Hematopoietic multipotent progenitor cell treated with erythropoietin and hydrocortisone succinate and interleukin-3 and kit ligand, for 4 days (in vitro differentiated cells): ENCODE measurements around the gene INPP5B.
"Not testable (repeated sequence)": the region's sequence is repeated elsewhere in the genome, so short reads cannot be mapped to it uniquely, and the experiment has no call there.

Experiments
- DNase-seq: peaks from one replicate; pipeline ENCODE4 v3.0.0-alpha.2; 2015

Gene INPP5B

DNA sequence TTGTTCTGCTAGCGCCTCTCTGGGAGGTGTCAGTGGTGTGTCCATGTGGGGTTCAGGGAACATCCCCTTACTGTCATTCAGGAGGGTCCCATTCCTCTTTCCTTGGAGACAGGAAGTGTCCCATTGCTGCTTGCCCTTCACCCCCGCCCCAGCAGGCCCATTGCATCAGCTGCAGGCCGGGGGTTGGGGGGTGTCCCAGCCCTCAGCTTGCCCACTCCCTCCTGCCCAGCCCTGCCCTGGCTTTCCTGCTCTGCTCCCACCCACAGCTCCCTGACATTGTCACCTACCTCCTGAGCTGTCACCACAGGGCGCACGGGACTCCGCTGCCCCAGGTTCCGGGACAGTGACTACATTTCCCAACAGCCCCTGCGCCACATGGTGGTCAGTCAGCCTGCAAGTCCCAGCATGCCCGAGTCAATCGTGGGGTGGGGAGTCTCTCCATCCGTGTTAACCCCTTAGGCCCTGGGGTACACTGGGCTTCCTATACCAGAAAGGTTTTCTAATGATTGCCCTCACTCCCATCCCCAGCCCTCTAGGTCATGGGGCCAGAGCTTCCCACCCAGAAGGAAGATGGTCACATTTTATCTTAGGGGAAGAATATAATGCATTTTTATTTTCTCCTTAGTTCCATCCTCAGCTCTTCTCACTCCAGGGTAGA is at the start of gene INPP5B:
Gene INPP5B, minus strand, starts transcription at position 351 of the 658 bp plus-strand sequence. CDS start 745 bp downstream, outside the sequence.
- peak; percentile 96 for DNase-seq

DNA sequence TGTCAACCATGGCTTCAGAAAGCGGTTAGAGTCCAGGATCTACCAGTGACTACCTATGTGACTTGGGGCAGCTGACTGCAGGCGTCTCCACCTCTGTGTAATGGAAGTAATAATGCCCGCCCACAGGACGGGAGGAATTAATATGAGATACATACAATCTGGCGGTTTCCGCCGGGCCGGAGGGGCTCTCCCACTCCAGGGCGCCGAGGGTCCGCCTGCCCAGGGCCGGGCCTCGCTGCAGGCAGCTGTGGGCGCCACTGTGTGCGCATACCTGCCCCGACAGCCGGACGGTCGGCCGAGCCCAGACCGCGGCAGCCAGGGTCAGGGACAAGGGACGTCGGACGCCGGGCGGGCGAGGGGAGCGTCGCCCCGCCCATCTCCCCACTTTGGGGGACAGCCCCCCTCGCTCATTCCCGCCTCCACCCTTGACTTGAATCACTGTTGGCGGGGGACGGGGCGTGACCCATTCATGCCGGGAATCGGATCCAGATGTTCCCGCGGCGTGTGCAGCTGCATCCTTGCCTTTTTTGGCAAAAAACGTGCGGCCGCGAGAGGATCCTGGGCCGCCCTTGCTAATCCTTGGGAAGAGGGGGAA is 49.0 kb upstream of the INPP5B start:
- DNase-seq: peak; percentile 63

DNA sequence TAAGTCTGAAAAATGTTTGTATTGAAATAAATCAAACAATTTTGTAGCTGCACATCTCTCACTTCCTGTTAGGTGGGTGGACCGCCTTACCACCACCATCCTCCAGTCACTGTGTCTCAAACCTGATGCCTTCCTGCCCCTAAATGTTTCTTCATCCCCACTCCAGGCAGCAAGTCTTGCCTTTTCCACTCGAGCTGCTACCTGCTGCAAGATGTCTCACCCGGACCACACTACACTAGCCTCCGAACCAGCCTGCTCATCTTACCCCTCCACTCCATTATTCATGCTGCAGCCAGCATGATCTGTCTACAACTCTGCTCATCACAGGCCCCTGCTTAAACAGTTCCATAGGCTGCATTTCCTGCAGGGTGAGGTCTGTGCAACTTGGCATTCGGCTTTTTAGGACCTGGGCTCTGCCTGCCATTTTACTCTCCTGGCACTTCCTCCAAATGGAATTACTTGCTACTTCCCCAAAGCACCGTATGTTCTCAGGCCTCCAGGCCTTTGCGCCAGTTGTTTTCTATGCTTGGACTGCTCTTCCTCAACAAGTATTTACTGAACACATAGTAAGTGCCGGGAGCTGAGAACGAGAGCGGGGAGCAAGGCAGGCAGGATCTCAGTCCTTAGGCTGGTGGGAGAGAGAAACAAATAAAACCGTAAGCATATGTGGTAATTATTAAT is 48.2 kb upstream of the INPP5B start:
- no peak for DNase-seq

DNA sequence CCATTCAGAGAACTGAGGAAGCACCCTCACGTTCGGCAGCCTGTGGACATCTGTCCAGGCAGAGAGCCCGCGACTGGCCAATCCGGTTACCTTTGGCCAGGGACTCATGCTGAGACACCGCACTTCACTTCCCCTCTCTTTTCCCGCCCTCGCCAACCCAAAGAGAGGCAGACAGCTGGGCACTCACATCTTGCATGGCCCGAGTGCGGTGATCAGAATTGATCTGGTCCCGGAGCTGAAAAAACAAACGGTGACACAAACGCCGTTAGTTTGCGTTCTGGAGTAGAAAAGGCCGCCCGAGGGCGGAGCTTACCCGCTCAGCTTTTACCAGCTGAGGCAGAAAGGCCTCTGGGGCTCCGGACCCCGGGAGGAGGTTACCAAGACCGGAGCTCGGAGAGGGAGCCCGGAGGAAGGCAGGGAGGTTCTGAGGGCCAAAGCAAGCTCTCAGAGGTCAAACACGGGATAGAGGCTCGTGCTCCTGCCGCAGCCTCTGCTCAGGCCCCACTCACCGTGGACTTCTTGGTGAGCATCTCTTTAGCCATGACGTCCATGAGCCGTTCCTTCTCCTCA is 42.6 kb upstream of the INPP5B start:
- DNase-seq: peak; percentile 70

DNA sequence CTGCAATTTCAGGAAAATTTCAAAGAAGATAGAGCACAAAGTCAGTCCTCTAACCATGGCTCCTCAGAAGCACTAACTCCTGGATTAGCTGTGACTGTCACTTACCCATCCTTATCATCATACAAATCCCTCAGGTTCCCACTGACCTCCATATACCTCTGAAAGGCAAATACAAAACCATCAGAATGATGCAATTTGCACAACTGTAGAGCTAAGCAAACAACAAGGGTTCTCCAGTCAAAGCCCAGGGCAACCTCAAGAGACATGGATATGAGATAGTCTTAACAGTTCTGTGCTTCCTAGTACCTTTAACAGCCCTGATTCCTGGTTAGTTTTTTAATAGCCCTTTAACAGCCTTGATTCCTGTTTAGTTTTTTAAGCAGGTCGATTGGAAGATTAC is 40.8 kb upstream of the INPP5B start:
- DNase-seq: no peak

DNA sequence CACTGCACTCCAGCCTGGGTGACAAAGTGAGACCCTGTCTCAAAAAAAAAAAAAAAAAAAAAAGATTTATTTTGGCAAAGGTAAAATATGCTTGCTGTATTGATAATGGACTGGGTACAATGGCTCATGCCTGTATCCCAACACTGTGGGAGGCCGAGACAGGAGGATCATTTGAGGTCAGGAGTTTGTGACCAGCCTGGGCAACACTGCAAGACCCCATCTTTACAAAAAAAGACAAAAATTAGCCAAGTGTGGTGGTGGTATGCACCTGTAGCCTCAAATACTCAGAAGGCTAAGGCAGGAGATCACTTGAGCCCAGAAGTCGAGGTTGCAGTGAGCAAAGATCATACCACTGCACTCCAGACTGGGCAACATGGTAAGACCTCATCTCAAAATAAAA is 36.7 kb upstream of the INPP5B start:
- no peak for DNase-seq

DNA sequence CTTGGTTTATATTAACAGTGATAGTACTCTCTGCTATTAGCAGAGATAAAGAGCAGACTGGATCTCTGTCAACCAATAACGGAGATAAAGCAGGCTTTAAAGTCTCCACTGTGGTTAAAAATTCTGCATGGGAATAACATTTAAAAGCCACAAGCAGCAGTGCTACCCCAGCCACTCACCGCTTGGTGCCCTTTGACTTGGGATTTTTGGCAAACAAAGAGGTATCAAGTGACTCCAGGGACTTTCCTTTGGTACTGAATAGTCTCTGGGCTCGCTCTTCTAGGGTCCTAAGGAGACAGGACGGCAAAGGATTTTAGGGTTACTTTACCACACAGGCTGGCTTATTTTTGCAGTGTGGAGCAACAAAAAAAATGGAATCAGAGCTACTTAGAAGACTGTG is 31.7 kb upstream of the INPP5B start:
- DNase-seq: no peak

DNA sequence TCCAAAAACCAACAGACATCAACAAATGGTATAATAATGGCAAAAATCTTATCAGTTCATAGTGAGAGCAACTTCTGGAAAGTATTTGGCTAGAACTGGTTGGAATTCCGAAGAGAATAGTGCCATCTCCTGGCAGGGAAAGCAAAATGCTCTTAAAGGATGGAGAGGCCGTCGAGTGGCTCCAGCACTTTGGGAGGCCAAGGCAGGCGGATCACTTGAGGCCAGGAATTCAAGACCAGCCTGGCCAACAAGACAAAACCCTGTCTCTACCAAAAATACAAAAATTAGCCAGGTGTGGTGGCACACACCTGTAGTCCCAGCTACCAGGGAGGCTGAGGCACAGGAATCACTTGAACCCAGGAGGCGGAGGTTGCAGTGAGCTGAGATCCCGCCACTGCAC is 28.2 kb upstream of the INPP5B start:
- DNase-seq: peak; percentile 72

DNA sequence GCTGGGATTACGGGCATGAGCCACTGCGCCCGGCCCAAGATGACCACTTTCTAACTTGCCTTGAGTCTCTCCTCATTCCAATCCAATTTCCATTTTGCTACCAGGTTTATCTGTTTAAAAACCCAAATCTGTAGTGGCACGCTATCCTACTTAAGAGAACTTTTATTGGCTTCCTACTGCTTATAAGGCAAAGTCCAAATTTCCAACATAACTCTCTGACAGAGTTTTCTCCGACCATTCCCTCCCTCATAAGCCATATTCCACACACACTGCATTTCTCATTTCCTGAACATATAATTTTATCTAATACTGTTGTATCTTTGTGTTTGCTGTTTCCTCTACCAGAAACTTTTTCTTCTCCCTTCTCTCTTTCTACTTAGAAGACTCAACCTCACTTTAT is 27.7 kb upstream of the INPP5B start:
- DNase-seq: no peak

DNA sequence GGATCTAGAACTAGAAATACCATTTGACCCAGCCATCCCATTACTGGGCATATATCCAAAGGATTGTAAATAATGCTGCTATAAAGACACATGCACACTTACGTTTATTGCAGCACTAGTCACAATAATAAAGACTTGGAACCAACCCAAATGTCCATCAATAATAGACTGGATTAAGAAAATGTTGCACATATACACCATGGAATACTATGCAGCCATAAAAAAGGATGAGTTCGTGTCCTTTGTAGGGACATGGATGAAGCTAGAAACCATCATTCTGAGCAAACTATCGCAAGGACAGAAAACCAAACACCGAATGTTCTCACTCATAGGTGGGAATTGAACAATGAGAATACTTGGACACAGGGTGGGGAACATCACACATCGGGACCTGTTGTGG is 26.8 kb upstream of the INPP5B start:
- not testable (repeated sequence) for DNase-seq

DNA sequence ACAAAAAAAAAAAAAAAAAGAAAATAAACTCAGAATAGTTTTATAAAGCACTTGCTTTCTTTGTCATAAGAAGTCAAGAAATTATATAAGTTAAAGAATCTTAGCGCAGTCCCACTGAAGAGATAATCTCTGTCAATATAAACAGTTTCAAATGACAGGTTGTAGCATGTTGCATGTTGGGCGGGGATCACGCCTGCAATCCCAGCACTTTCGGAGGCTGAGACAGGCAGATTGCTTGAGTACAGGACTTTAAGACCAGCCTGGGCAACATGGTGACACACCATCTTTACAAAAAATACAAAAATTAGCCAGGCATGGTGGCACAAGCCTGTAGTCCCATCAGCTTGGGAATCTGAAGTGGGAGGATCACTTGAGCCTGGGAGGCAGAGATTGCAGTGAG is 18.4 kb upstream of the INPP5B start:
- DNase-seq: no peak

DNA sequence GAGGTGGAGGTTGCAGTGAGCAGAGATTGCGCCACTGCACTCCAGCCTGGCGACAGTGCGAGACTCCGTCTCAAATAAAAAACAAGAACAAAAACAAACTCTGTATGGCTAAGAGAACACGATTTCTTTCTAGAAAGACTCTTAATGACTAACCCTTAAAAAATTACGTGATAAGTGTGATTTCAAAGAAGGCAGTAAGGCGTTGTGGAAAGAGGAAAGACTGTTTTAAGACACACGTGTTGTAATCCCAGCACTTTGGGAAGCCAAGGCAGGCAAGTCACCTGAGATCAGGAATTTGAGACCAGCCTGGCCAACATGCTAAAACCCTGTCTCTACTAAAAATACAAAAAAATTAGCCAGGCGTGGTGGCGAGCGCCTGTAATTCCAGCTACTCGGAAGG is 17.3 kb upstream of the INPP5B start:
- DNase-seq: not testable (repeated sequence)

DNA sequence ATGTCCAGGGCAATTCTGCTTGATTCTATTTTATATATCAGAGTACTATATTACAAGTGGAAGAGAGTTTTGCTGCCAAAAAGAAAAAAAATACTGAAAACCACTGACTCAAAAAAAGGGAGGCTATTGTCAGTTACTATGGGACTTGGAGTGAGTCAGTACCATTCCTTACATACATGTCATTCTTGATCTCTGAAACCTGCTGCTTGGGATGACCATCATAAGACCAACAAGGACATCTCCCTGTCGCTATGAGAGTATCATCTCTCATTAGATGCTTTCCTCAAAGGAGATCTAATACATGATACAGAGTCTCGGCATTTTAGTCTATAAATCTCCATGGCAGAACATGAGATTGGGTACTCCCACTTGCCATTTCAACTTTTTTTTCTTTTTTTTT is 11.8 kb upstream of the INPP5B start:
- DNase-seq: no peak

DNA sequence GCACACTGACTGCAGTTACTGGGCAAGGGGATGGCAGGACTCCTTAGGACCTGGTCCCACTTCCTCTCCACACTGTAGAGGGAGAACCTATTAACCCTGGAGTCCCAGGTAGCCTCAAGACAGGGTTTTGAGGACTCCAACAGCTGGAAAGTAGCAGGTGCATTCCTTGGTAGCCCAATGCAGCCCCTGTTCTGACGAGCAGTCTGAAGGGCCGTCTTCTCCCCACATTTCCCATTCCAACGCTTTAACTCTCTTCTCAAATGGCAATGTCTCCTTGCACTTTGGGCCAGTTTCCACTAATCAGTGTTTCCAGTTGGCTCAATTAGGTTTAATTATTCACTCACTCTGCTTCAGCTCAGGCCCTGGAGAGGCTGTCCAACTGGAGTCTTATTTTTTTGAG is 8.8 kb upstream of the INPP5B start:
- DNase-seq: no peak

DNA sequence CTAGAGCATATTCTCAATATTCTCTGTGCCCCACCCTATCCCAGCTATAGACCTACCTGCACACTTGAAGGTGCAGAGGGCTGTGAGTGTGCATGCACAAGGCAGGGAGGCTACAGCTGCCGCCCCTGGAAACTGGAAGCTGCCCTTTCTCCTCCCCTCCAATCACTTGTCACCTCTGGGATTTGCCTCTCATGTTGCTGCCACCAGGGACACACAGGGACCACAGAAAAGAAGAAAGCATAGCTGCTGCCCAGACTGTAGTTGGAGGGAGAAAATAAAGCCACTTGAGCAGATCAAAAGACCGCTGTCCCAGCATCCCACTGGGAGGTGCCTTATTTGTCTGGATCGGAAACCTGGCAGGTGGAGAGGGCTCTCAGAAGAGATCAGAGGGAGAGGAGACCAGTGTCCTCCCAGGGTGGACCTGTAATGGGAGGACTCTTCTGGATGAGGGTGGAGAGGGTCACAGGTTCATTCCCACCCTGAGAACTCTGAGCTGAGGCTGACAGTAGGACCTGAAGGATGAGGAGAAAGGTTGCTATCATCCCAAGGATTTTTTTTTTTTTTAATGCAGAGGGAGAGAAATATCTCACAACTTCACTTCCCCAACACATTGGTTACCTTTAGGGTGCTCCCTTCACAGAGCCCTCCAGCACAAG is 7.6 kb upstream of the INPP5B start:
- DNase-seq: peak; percentile 43

DNA sequence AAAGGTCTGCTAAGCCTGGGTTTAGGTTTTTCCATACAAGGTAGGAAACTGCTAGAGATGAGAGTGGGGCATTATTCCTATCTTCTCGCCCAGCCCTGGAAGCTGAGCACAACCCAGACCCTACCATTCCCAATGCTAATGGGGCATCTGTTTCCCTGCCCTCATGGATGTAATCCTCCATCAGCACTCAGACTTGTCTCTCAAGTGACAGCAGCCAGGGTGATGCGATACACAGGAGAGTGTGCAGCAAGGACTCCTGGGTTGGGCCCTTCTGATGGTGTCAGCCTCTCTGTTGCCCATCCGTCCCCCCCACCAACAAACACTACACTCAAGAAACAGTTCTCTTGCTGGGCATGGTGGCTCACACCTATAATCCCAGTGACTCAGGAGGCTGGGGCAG is 5.9 kb upstream of the INPP5B start:
- DNase-seq: no peak

DNA sequence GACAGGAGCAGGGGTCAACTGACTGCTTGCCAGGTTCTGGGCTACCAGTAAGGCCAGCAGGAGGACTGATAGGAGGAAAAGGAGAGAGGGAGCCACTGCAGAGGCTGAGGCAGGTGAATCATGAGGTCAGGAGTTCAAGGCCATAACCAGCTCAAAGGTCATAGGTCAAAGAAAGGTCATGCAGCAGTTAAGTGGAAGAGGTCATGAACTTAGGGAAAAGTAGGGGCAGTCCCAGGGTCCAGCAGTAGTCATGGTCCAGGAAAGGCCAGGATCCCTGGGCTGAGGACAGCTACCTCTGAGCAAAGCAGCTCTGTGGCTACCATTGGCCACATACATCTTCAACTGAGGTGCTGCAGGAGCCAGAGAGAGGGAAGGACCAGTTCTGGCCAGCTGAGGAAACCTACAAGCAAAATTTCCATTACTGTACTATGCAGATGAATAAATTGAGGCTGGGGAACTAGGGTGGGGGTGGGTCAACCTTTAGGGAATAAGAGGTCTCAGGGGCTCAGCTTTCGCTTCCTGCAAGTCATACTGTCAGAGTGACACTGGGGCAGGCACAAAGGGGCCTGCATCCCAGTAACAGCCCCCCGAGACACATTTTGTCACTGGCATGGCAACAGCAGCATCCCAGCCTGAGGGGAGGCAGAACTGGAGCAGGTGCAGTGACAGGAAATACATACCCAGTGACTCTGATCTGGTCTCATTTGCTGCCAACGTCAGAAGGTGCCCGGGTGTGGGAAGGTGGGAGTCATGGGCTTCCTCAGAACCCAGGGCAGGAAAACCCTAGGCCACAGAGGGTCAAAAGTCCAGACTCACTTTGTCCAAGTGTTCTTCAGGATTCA is 5.2 kb upstream of the INPP5B start:
- no peak for DNase-seq

DNA sequence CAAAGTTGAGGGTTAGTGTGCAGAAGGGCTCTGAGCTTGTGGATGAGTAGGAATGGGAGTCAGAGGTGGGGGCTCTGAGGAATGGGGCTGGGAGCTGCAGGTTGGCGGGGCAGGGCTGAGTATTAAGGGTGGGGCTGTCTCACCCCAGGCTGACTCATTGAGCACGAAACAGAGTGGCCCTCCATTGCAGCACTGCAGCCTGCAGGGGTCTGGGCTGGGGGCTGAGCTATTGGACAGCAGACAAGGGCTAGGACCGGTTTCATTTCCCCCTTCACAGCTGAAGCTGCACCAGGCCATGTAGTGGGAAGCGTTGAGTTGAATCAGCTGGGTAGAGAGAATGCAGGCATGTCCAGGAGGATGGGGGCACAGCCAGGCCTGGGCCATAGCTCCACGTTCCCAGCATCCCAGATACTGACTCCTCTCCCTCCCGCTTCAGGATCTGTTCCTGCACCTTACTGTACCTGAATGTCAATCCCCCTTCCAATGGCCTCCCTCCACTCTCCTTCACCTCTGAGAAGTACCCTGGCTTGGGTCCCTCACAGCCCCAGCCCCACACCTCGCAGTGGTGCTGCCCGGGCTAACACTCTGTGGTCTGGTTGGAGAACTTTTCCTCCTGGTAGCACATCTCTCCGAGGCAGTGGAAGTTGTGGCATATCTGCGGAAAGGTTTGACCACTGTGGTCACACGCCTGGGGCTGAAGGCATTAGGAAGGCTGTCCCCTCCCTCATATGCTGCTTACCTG is 4.4 kb upstream of the INPP5B start:
- DNase-seq: no peak

DNA sequence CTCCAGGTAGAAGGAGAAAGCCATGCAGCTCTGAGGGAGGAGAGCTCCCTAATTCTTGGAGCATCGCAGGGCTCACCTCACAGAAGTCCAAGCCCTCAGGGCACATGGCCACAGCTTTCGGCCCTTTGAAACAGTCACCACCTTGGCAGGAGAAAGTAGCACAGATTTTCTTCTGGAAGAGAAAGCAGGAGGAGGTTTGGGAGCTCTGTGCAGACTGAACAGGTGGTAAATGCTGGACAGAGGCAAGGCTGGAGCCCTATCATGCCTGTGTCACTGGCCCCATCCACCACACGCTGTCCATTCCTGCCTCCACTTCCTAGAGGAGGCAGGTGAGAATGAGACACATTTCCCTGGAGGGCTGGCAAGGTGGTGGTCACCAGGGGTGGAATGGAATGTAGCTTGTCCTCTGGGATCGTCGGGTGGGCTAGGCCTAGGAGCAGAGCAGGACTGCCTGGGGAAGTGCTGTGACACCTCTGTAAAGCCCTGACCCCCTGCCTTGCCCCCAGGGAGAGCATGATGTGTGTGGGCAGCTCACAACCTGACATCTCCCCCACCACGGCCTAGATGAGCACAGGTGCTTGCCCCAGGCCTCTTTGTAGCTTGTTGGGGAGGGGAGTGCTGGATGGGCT is 2.8 kb upstream of the INPP5B start:
- DNase-seq: no peak

DNA sequence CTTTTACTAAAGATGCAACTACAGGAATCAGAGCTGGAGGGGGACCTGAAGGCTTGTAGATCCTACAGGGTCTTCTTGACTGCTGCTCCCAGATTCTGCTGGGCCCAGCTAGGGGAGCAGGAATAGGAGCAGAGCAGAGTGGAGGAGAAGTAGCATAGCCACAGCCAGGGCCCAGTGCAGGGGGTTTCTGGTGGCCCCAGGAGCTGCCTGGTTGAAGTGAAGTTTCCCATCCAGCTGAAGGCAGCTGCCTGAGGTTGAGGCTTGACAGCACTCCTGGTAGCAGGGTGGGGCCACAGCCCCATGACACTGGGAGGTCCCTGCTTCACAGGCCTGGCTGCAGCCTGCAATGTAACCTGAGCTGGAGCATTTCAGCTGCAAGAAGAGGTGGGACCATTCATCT is 2.0 kb upstream of the INPP5B start:
- DNase-seq: no peak

DNA sequence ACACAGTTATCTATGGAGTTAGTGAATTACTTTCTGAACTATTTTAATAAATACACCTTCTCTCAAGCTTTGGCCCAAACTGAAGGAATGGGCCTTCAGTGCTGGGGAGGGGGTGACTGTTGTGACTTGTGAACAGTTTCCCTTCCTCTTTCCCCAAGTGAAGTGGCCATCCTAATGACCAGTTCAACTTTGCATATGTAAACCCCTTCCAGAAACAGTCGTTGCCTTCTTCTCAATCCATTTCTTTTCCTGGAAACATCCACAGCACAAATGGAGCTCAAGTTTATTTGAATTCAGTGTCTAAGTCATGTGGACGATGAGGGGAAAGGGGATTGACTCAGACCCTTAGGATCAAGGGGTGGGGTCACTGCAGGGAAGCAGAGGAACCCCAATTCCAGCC is 1.3 kb upstream of the INPP5B start:
- DNase-seq: no peak
